Duodenal mucosa (tissue), 2 donors: ENCODE results near the gene LLGL2.
"Not testable (repeated sequence)": the region's sequence is repeated elsewhere in the genome, so short reads cannot be mapped to it uniquely, and the experiment has no call there.

Experiments used
- H3K27ac ChIP-seq: one replicate; pipeline ENCODE4 v1.7.0; 2013; ENCODE audit warnings: low read depth, low read length
- H3K27me3 ChIP-seq, 2 donors: one replicate each; pipeline ENCODE4 v1.7.0; 2013; ENCODE audit warnings: low read length in 2 of 2, control low read depth in 1 of 2; ENCODE audit not compliant: insufficient read depth in 2 of 2, control insufficient read depth in 1 of 2
- H3K36me3 ChIP-seq, 2 donors: one replicate each; pipeline ENCODE4 v1.7.0; 2013; ENCODE audit warnings: low read length in 2 of 2, control low read depth in 1 of 2; ENCODE audit not compliant: insufficient read depth in 2 of 2, control insufficient read depth in 1 of 2
- H3K4me1 ChIP-seq, 2 donors: one replicate each; pipeline ENCODE4 v1.7.0; 2013; ENCODE audit warnings: low read length in 2 of 2, control low read depth in 1 of 2; ENCODE audit not compliant: insufficient read depth in 2 of 2, control insufficient read depth in 1 of 2
- H3K4me3 ChIP-seq, 2 donors: one replicate each; pipeline ENCODE4 v1.7.0; 2013; ENCODE audit warnings: low read length in 2 of 2, low read depth in 1 of 2
- H3K9ac ChIP-seq, 2 donors: one replicate each; pipeline ENCODE4 v1.7.0; 2013; ENCODE audit warnings: low read length in 2 of 2, low read depth in 1 of 2
- H3K9me3 ChIP-seq, 2 donors: one replicate each; pipeline ENCODE4 v1.7.0; 2013; ENCODE audit warnings: low read length in 2 of 2, control low read depth in 1 of 2; ENCODE audit not compliant: control insufficient read depth in 1 of 2

LLGL2 gene

DNA sequence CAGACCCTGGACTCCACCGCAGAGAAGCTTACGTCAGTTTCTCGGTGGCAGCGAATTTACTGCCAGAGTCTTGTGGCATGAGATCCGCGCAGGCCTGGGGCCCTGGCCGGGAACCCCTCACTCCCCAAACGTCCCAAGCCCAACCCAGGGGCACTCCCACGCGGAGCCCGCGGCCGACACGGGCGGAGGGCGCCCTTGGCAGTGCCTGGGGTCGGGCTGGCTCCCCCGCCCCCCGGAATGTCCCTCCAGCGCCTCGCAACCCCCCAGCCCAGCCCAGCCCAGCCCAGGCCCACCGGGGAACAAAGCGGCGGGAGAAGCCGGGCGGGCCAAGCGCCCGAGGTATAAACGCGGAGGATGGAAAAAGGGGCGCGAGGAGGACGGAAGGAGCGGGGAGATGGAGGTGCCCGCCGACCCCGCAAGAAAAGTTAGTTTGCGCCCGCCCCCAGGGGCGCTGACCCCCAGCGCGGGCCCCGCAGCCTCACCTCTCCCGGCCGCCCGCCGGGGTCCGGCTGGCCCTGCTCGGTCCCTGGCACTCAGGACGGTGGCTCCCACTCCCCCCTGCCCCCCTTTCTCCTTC lies 10.5 kb upstream of the LLGL2 start:
- peak overlapping the region; percentile 77 for H3K27ac ChIP-seq
- peaks cover 5 to 7% of the 10 kb centered on the region in 2 donors for H3K36me3 ChIP-seq
- H3K9ac ChIP-seq, result peak overlapping the region; percentile 75 to 76
- peak overlapping the region; percentile 86 to 89 for H3K4me3 ChIP-seq
- no peaks in the 10 kb centered on the region for H3K9me3 ChIP-seq
- H3K4me1 ChIP-seq, result peaks cover 34 to 51% of the 10 kb centered on the region in 2 donors
- no peaks in the 10 kb centered on the region for H3K27me3 ChIP-seq

- Histone ChIP-seq H3K4me3 (peak within 1 kb of the TSS; percentile 86 to 89), H3K9ac (peak within 1 kb of the TSS; percentile 75 to 76), H3K27ac (peak within 1 kb of the TSS; percentile 77), H3K27me3 (no peaks in the 10 kb centered on the region), H3K4me1 (peaks cover 32 to 45% of the 10 kb centered on the region in 2 donors), H3K36me3 (peaks cover 5 to 9% of the 10 kb centered on the region in 2 donors), H3K9me3 (no peaks in the 10 kb centered on the region)
Observed at GRCh38 chr17:75515496-75516254, 9.8 kb upstream of the LLGL2 start, which contains the start of gene CASKIN2. Gene CASKIN2, minus strand, starts transcription at chr17:75515537. Its CDS starts 1,733 bp downstream, at chr17:75513804.

DNA sequence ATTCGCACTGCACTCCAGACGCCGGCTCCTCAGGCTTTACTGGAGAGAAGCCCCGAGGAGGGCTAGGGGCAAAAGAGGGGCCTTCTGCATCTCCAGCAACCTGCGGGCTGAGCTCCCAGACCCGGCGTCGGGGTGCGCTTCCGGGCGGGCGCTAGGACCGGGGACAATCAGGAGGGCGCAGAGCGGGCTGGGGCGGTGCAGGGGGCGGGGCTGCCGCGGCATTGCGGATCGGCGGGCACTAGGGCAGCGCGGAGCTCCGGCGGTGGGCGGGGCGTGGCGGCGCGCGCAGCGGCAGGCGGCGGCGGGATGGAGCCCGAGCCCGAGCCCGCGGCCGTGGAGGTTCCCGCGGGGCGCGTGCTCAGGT lies 9.3 kb upstream of the LLGL2 start, which contains the start of gene TSEN54:
TSS of gene TSEN54 (plus strand) at position 274 of the 364 bp plus-strand sequence. CDS start at position 307, 33 bp downstream.
- H3K4me1 ChIP-seq, result peaks cover 32 to 44% of the 10 kb centered on the region in 2 donors
- H3K27me3 ChIP-seq, result no peaks in the 10 kb centered on the region
- no peaks in the 10 kb centered on the region for H3K9me3 ChIP-seq
- peaks cover 5 to 14% of the 10 kb centered on the region in 2 donors for H3K36me3 ChIP-seq
- H3K4me3 ChIP-seq, result peak within 1 kb of the TSS; percentile 86 to 89
- H3K9ac ChIP-seq, result peak within 1 kb of the TSS; percentile 69 to 75
- peak within 1 kb of the TSS; percentile 77 for H3K27ac ChIP-seq

GRCh38 chr17:75516619-75517296 lies 8.7 kb upstream of the LLGL2 start:
- Histone ChIP-seq H3K4me3 (peak overlapping the region; percentile 69 to 79), H3K4me1 (peaks cover 28 to 39% of the 10 kb centered on the region in 2 donors), H3K27ac (no peak overlapping the region), H3K27me3 (no peaks in the 10 kb centered on the region), H3K9me3 (no peaks in the 10 kb centered on the region), H3K36me3 (peaks cover 5 to 19% of the 10 kb centered on the region in 2 donors), H3K9ac (peak overlapping the region; percentile 27 to 62)

GRCh38 chr17:75517297-75517865 lies 8.1 kb upstream of the LLGL2 start:
- Histone ChIP-seq H3K9me3 (no peaks in the 10 kb centered on the region), H3K4me1 (peaks cover 22 to 32% of the 10 kb centered on the region in 2 donors), H3K27me3 (no peaks in the 10 kb centered on the region), H3K9ac (peak overlapping the region; percentile 27 to 62), H3K27ac (no peak overlapping the region), H3K4me3 (peak overlapping the region; percentile 69 to 79), H3K36me3 (peaks cover 10 to 25% of the 10 kb centered on the region in 2 donors)

GRCh38 chr17:75518201-75518600 lies 7.3 kb upstream of the LLGL2 start:
- H3K9ac ChIP-seq, result peak overlapping the region; percentile 27 to 62
- no peaks in the 10 kb centered on the region for H3K9me3 ChIP-seq
- H3K36me3 ChIP-seq, result peaks cover 12 to 27% of the 10 kb centered on the region in 2 donors
- H3K27ac ChIP-seq, result no peak overlapping the region
- H3K4me1 ChIP-seq, result peaks cover 20 to 32% of the 10 kb centered on the region in 2 donors
- no peaks in the 10 kb centered on the region for H3K27me3 ChIP-seq
- peak overlapping the region in 1 of 2 donors; percentile 79 for H3K4me3 ChIP-seq

DNA sequence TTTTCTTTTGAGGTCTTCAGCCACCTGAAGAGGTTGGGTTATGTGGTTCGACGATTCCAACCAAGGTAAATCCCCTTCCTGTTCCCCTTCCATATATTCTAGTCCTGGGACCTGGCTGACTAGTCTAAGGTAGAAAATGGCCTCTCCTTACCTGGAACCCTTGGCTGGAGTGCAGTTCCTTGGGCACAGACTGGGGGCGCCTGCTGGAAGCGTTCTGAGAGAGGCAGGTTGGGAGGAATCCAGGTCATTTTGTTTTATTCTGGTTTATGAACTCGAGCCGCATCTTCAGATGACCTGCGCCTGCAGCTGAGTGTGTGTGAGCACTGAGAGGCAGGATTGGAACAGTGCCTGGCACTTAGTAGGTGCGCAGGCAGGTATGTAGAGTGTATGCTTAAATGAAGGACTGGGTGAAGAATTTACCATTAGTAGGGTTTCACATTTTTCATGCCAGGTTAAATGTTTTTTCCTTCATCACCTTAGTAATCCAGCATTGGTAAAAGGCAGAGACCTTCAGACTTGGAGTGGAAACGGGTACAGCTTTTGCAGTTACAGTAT lies 6.4 kb upstream of the LLGL2 start:
- H3K27me3 ChIP-seq, result no peaks in the 10 kb centered on the region
- no peak overlapping the region for H3K4me3 ChIP-seq
- peaks cover 6 to 27% of the 10 kb centered on the region in 2 donors for H3K36me3 ChIP-seq
- H3K27ac ChIP-seq, result no peak overlapping the region
- peaks cover 18 to 26% of the 10 kb centered on the region in 2 donors for H3K4me1 ChIP-seq
- H3K9me3 ChIP-seq, result no peaks in the 10 kb centered on the region
- H3K9ac ChIP-seq, result no peak overlapping the region

GRCh38 chr17:75520413-75520812 lies 5.1 kb upstream of the LLGL2 start:
- H3K27ac ChIP-seq, H3K9me3 ChIP-seq, H3K9ac ChIP-seq, H3K4me3 ChIP-seq, H3K27me3 ChIP-seq: not testable (repeated sequence)
- peaks cover 6 to 27% of the 10 kb centered on the region in 2 donors for H3K36me3 ChIP-seq
- H3K4me1 ChIP-seq, result peaks cover 20 to 25% of the 10 kb centered on the region in 2 donors

DNA sequence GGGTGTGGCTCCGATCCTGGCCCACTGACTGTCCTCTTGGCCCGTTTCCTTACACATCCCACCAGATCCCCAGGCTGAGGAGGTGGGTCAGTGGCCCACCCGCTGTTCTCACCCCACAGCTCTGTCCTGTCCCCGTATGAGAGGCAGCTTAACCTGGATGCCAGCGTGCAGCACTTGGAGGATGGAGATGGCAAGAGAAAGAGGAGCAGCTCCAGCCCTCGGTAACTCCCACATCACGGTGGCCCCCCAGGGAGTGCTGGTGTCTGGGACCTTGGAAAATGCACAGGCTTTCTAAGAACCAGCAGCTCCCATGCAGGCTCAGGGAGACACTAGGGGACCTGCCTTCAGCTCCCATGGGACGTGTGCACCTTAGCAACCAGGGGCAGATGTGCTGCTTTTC lies 4.2 kb upstream of the LLGL2 start:
- Histone ChIP-seq H3K9ac (no peak overlapping the region), H3K4me3 (no peak overlapping the region), H3K4me1 (peaks cover 20 to 25% of the 10 kb centered on the region in 2 donors), H3K9me3 (no peaks in the 10 kb centered on the region), H3K27me3 (no peaks in the 10 kb centered on the region), H3K36me3 (peaks cover 6 to 27% of the 10 kb centered on the region in 2 donors), H3K27ac (no peak overlapping the region)
